ENCODE results near the gene HAND1.

DNA sequence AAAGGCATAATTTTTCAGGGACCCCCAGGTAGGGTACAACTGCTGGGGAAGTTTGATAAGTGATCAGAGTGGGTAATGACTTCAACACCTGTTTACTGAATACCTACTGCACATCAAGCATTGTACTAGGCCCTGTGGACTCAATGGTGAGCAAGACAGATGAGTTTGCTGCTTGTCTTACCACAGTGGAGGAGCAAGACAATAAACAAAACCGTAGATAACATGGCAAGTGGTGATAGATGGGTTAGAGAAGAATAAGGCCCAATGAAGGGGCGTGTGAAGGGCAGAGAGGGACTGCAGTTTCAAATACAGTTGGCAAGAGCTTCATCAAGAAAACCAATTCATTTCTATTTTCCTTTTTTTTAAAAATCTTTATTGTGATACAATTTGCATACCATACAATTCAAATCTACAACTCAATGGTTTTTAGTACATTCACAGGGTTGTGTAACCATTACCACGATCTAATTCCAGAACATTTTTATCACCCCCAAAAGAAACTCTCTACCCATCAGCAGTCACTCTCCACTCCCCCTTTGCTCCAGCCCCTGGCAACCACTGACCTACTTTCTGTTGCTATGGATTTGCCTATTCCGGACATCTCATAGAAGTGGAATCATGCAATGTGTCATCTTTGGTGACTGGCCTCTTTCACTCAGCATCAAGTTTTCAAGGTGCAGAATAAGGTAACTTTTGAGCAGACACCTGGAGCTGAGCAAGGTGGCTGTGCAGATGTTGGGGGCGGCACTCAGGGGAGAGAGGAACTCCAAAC lies 31.9 kb upstream of the HAND1 start:
- TF ChIP-seq POLR2A (IDR thresholded peaks at IDR 0.05) = no peak
- TF ChIP-seq, protein P1, sequence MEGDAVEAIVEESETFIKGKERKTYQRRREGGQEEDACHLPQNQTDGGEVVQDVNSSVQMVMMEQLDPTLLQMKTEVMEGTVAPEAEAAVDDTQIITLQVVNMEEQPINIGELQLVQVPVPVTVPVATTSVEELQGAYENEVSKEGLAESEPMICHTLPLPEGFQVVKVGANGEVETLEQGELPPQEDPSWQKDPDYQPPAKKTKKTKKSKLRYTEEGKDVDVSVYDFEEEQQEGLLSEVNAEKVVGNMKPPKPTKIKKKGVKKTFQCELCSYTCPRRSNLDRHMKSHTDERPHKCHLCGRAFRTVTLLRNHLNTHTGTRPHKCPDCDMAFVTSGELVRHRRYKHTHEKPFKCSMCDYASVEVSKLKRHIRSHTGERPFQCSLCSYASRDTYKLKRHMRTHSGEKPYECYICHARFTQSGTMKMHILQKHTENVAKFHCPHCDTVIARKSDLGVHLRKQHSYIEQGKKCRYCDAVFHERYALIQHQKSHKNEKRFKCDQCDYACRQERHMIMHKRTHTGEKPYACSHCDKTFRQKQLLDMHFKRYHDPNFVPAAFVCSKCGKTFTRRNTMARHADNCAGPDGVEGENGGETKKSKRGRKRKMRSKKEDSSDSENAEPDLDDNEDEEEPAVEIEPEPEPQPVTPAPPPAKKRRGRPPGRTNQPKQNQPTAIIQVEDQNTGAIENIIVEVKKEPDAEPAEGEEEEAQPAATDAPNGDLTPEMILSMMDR (IDR thresholded peaks at IDR 0.05) = no peak

All from testis (tissue), 2 donors.